ENCODE measurements around the gene CPAMD8.
"Not testable (repeated sequence)": the region's sequence is repeated elsewhere in the genome, so short reads cannot be mapped to it uniquely, and the experiment has no call there.

DNA sequence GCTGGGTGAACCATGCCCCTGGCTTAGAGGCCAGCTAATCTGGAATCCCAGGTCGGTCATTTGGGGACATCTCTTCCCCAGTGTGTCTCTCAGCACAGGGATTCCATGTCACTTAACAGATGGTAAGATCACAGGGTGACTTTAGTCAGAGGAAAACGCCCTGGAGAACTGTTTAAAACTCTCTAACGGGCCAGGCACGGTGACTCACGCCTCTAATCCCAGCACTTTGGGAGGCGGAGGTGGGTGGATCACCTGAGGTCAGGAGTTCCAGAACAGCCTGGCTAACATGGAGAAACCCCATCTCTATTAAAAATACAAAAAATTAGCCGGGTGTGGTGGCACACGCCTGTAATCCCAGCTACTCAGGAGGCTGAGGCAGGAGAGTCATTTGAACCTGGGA lies 1.7 kb downstream of the CPAMD8 start:
- TF ChIP-seq, protein P1, sequence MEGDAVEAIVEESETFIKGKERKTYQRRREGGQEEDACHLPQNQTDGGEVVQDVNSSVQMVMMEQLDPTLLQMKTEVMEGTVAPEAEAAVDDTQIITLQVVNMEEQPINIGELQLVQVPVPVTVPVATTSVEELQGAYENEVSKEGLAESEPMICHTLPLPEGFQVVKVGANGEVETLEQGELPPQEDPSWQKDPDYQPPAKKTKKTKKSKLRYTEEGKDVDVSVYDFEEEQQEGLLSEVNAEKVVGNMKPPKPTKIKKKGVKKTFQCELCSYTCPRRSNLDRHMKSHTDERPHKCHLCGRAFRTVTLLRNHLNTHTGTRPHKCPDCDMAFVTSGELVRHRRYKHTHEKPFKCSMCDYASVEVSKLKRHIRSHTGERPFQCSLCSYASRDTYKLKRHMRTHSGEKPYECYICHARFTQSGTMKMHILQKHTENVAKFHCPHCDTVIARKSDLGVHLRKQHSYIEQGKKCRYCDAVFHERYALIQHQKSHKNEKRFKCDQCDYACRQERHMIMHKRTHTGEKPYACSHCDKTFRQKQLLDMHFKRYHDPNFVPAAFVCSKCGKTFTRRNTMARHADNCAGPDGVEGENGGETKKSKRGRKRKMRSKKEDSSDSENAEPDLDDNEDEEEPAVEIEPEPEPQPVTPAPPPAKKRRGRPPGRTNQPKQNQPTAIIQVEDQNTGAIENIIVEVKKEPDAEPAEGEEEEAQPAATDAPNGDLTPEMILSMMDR (IDR thresholded peaks at IDR 0.05 in 4 of 5, conservative IDR thresholded peaks at IDR 0.05 in 1 of 5), result not testable (repeated sequence)
- TF ChIP-seq POLR2A (IDR thresholded peaks at IDR 0.05), result not testable (repeated sequence)
